ENCODE results near the gene PTPRO. TPM values are rescaled to one million over a fixed set of nuclear protein-coding genes. Genes with fewer than 3 reads are reported as not detected.

The PTPRO gene
- total RNA-seq, 1 donor from 2014 or later: 0.75 TPM

DNA sequence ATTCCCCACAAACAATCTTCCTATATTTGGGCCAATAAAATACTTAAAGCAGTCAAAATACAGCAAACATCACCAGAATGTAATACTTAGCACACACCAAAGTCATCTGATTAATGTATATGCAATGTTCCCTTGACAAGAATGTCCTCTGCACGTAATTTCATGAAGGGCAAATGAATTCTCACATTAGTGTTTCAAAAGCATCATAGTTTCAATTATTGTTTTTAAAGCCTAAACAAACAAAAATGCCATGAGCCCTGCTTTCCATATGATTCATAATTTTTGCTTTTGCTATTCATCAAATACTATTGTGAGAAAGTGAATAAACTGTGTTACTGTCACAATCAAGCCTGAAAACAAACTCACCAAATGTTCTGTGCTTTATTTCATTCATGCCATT lies 310.9 kb downstream of the PTPRO start:
- DNase-seq (ENCODE audit: extremely low spot score, unreplicated experiment): no peak
- H3K4me1 Mint-ChIP-seq (ENCODE audit: unreplicated experiment): peaks cover 85% of the 10 kb centered on the region
- TF ChIP-seq, protein P1, sequence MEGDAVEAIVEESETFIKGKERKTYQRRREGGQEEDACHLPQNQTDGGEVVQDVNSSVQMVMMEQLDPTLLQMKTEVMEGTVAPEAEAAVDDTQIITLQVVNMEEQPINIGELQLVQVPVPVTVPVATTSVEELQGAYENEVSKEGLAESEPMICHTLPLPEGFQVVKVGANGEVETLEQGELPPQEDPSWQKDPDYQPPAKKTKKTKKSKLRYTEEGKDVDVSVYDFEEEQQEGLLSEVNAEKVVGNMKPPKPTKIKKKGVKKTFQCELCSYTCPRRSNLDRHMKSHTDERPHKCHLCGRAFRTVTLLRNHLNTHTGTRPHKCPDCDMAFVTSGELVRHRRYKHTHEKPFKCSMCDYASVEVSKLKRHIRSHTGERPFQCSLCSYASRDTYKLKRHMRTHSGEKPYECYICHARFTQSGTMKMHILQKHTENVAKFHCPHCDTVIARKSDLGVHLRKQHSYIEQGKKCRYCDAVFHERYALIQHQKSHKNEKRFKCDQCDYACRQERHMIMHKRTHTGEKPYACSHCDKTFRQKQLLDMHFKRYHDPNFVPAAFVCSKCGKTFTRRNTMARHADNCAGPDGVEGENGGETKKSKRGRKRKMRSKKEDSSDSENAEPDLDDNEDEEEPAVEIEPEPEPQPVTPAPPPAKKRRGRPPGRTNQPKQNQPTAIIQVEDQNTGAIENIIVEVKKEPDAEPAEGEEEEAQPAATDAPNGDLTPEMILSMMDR (IDR thresholded peaks at IDR 0.05): no peak

DNA sequence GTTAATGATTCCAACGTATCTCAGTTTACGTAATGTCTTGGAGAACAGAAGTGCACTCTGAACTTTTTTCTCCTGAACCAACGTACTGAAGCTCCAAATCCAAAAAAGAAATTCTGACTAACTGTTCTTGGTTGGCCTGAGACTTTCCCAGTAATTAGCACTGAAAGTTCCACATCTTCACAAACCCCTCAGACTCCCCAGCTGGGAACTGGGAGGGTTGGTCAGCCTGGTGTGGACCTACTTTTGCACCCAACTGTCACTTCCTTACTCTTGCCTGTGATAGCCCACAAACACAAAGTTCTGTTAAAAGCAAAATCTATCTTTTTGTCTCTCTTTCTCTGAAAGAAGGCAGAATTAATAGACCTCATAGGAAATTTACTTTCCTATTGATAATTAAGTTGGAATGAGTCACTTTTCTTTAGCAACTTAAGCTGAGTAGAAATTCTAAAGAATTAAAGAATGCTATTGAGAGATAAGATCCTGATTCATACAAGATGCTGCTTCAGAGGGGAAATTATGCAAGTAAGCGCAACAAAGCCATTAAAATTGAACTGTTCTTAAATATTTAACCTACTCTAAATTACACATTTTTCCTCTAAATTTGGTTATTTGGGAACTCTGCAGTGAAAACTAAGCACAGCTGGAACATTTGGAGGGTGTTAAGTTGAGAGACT lies 311.8 kb downstream of the PTPRO start:
- H3K27ac Mint-ChIP-seq (ENCODE audit: unreplicated experiment): peak overlapping the region; percentile 92
- TF ChIP-seq, protein P1 (IDR thresholded peaks at IDR 0.05): no peak
- peaks cover 86% of the 10 kb centered on the region for H3K4me1 Mint-ChIP-seq (ENCODE audit: unreplicated experiment)
- peaks cover 6% of the 10 kb centered on the region for H3K9me3 Mint-ChIP-seq (ENCODE audit: unreplicated experiment)
- no peaks in the 10 kb centered on the region for H3K27me3 Mint-ChIP-seq (ENCODE audit: unreplicated experiment)
- no peak for DNase-seq (ENCODE audit: extremely low spot score, unreplicated experiment)
- peaks cover 49% of the 10 kb centered on the region for H3K36me3 Mint-ChIP-seq (ENCODE audit: unreplicated experiment)
- H3K4me3 Mint-ChIP-seq (ENCODE audit: unreplicated experiment): no peak overlapping the region

More for the DNA sequence above, 310.9 kb downstream of the PTPRO start:
- Mint-ChIP-seq H3K36me3 (ENCODE audit: unreplicated experiment) (peaks cover 40% of the 10 kb centered on the region), H3K27ac (ENCODE audit: unreplicated experiment) (peak overlapping the region; percentile 92), H3K9me3 (ENCODE audit: unreplicated experiment) (peaks cover 6% of the 10 kb centered on the region), H3K4me3 (ENCODE audit: unreplicated experiment) (no peak overlapping the region), H3K27me3 (ENCODE audit: unreplicated experiment) (no peaks in the 10 kb centered on the region)

DNA sequence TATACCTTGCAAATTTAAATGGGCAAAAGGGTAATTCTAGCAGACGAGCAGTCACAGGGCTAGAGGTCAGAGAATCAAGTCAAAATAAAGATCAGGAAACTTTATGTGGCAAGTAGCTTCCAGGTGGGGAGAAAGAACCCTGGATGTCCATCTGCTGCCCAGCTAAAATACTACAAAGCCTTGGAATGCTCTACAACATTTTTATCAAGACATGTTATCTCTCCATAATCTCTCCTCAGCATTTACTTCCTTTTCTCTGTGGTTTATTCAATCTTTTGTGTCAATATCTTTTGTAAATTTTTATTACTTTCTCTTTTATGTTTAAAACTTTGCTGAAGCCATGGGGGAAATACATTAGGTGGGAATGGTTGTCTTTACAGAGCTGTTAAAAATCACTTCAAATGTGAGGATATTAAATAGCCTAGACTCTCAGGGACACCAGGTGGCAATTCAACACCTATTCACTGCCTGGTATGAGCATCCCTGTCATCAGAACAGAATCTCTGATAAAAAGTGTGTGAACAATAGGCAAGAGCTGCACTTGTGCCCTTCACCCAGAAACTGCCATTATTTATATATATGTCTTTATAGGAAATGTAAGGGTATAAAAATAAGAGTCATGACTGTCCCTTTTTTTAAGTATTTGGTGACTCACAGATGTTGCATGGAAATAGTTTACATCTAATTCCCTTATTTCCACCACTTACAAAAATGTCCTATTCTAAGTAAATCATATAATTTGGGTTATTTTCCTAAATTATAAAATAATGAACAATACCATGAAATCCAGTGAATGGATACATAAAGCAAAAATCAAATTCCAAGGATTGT lies 314.0 kb downstream of the PTPRO start:
- H3K4me1 Mint-ChIP-seq (ENCODE audit: unreplicated experiment): peaks cover 76% of the 10 kb centered on the region
- H3K4me3 Mint-ChIP-seq (ENCODE audit: unreplicated experiment): peak overlapping the region; percentile 1

DNA sequence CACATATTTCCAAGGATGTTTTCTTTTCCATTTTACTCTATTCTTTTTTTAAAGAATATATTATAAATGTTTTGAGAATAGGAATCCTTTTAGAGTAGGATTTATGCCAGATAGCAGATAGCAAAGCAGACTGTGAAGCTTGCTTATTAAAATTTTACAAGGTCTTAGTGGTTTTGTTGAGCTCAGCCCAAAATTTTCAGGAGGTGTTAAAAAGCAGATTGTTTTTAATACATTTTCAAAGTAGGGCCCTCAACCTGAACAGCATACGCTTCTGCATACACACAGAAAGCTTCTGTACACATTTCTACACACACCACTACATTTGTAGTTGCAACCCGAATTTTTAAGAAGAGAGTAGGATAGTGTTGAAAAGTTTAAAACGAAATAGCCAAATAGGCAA lies 315.9 kb downstream of the PTPRO start:
- TF ChIP-seq, protein P1 (IDR thresholded peaks at IDR 0.05): no peak
- Mint-ChIP-seq H3K9me3 (ENCODE audit: unreplicated experiment) (peaks cover 6% of the 10 kb centered on the region), H3K36me3 (ENCODE audit: unreplicated experiment) (peaks cover 56% of the 10 kb centered on the region), H3K4me3 (ENCODE audit: unreplicated experiment) (no peak overlapping the region), H3K4me1 (ENCODE audit: unreplicated experiment) (peaks cover 68% of the 10 kb centered on the region), H3K27me3 (ENCODE audit: unreplicated experiment) (no peaks in the 10 kb centered on the region), H3K27ac (ENCODE audit: unreplicated experiment) (peak overlapping the region; percentile 96)
- no peak for DNase-seq (ENCODE audit: extremely low spot score, unreplicated experiment)

More for the DNA sequence above, 314.0 kb downstream of the PTPRO start:
- H3K36me3 Mint-ChIP-seq (ENCODE audit: unreplicated experiment): peaks cover 60% of the 10 kb centered on the region
- peak overlapping the region; percentile 96 for H3K27ac Mint-ChIP-seq (ENCODE audit: unreplicated experiment)
- peaks cover 6% of the 10 kb centered on the region for H3K9me3 Mint-ChIP-seq (ENCODE audit: unreplicated experiment)
- DNase-seq (ENCODE audit: extremely low spot score, unreplicated experiment): no peak
- TF ChIP-seq, protein P1 (IDR thresholded peaks at IDR 0.05): no peak
- H3K27me3 Mint-ChIP-seq (ENCODE audit: unreplicated experiment): no peaks in the 10 kb centered on the region

DNA sequence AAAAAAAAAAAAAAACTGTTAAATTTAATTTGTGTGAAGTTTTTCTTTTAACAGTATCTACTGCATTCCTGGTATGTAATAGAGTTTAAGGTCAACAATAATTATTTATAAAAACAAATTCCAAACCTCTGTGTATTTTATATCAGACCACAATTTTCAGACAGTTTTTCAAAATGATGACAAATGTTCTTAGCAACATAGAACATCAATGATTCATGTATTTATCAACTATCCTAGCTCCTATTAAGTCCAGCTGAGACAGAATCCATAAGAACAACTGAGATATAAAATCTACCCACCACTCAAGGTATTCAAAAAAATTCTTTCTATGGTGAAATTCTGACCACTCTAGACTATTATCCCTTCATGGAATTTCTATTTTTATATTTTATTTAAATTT lies 322.4 kb downstream of the PTPRO start:
- Mint-ChIP-seq H3K36me3 (ENCODE audit: unreplicated experiment) (peaks cover 59% of the 10 kb centered on the region), H3K4me3 (ENCODE audit: unreplicated experiment) (no peak overlapping the region), H3K27ac (ENCODE audit: unreplicated experiment) (peak overlapping the region; percentile 98), H3K9me3 (ENCODE audit: unreplicated experiment) (no peaks in the 10 kb centered on the region), H3K27me3 (ENCODE audit: unreplicated experiment) (no peaks in the 10 kb centered on the region), H3K4me1 (ENCODE audit: unreplicated experiment) (peaks cover 72% of the 10 kb centered on the region)
- TF ChIP-seq, protein P1 (IDR thresholded peaks at IDR 0.05): no peak
- no peak for DNase-seq (ENCODE audit: extremely low spot score, unreplicated experiment)

Measured in osteocyte (in vitro differentiated cells).